Astrocyte of the cerebellum (primary cell): Measurements from ENCODE around the gene PRKAG3.
"Not testable (repeated sequence)": the region's sequence is repeated elsewhere in the genome, so short reads cannot be mapped to it uniquely, and the experiment has no call there.

Source experiments
- DNase-seq: peaks from one replicate; pipeline ENCODE4 v3.0.0-alpha.2; 2011; ENCODE audit warnings: low read depth
- H3K4me3 ChIP-seq: 2 replicates; pipeline ENCODE4 v1.5.1; 2011; ENCODE audit warnings: mild to moderate bottlenecking, low read depth, low read length, moderate library complexity
- in situ Hi-C: cut with HindIII; loops from 2 replicates; pipeline ENCODE4 v1.10.0; 2017; ENCODE audit warnings: low sequenced_read_pairs
- TF ChIP-seq, protein P1 (sequence below): IDR thresholded peaks from 2 replicates; pipeline ENCODE4 v1.5.1; 2012; ENCODE audit warnings: low read length, low read depth, moderate library complexity, mild to moderate bottlenecking; ENCODE audit errors: missing control alignments

Gene PRKAG3

DNA sequence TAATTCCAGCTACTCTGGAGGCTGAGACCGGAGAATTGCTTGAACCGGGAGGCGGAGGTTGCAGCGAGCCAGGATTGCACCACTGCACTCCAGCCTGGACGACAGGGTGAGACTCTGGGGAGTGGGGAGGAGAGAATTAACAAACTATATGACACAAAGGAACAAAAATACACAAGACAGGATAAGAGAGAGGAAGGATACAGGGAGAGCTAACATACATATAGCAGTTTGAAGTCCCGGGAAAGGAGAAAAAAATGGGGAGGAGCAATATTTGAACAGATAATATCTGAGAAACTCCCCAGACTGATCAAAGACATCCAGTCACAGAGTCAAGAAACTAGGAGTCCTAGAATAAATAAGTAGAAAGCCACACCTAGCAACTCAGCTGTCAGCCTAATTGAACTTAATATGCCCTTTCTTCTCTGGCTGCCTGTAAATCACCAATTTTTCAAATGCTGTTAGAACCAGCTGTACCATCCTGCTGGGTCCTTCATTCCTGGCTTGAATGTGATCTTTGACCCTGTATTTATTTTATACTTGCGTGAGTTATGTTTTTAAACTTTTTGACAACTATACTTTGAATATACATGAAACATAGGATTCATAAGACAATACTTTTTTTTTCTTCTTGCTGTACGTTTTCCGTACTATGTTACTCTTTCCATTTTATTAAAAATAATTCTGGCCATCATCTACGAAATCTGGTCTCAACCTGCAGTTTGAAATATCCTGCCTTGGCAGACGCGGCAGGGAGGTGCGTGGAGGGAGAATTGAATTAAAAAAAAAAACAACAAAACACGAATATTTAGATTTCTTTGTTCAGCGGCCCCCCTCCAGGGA lies 50.5 kb downstream of the PRKAG3 start:
- in situ Hi-C loops, result no loop called here
- H3K4me3 ChIP-seq, result peak overlapping the region; percentile 45
- DNase-seq, result no peak
- TF ChIP-seq, protein P1, sequence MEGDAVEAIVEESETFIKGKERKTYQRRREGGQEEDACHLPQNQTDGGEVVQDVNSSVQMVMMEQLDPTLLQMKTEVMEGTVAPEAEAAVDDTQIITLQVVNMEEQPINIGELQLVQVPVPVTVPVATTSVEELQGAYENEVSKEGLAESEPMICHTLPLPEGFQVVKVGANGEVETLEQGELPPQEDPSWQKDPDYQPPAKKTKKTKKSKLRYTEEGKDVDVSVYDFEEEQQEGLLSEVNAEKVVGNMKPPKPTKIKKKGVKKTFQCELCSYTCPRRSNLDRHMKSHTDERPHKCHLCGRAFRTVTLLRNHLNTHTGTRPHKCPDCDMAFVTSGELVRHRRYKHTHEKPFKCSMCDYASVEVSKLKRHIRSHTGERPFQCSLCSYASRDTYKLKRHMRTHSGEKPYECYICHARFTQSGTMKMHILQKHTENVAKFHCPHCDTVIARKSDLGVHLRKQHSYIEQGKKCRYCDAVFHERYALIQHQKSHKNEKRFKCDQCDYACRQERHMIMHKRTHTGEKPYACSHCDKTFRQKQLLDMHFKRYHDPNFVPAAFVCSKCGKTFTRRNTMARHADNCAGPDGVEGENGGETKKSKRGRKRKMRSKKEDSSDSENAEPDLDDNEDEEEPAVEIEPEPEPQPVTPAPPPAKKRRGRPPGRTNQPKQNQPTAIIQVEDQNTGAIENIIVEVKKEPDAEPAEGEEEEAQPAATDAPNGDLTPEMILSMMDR, result no peak

- no peak overlapping the region for H3K4me3 ChIP-seq
- no peak for DNase-seq
- TF ChIP-seq, protein P1, result no peak
- in situ Hi-C loops, result no loop called here
Measured at GRCh38 chr2:218780046-218780445, 51.6 kb downstream of the PRKAG3 start.

DNA sequence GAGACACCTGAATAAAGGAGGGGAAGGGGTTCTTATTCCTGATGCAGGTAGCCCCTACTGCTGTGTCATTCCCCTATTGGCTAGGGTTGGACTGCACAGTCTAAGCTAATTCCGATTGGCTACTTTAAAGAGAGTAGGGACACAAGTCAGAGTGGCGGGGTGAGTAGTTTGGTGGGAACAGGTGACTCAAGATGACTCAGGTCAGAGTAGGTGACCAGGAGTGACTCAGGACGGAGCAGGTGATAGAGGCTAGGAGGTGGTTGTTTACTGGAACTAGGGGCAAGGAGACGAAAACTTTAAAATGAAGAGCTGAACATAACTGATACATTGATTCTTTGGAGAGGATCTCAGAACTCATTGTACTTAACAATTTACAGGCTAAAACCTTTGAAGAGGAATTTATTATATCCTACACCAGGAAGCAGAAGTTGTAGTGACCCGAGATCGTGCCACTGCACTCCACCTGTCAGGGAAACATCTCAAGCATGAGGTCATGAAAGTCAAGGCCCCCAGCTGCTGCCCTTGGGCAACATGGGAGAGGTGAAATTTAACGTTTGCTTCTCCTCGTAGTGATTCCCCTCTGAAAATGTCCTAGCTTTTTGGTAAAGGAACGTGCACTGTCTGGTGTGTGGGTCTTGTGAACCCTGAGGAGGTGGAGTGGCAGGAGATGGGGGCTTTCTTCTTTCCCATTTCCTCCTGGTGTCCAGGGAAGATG lies 54.2 kb downstream of the PRKAG3 start:
- H3K4me3 ChIP-seq, result no peak overlapping the region
- in situ Hi-C loops, result no loop called here
- DNase-seq, result no peak
- TF ChIP-seq, protein P1, result no peak

DNA sequence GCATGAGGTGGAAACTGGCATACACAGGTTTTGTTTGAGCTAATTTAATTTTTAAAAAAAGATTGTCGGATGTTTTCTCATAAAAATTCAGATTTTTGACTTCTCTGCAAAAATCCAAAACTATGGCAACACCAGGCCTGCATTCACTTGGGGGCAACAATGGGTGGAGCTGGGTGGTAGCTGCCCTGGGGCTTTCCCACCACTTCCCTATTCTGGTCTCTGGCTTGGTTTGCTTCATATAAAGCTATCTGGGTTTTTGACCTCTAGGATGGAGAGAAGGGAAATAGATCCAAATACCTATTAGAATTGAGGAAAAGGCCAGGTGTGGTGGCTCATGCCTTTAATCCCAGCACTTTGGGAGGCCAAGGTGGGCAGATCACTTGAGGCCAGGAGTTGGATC lies 55.1 kb downstream of the PRKAG3 start:
- no peak overlapping the region for H3K4me3 ChIP-seq
- in situ Hi-C loops, result no loop called here
- TF ChIP-seq, protein P1, result no peak
- DNase-seq, result no peak

DNA sequence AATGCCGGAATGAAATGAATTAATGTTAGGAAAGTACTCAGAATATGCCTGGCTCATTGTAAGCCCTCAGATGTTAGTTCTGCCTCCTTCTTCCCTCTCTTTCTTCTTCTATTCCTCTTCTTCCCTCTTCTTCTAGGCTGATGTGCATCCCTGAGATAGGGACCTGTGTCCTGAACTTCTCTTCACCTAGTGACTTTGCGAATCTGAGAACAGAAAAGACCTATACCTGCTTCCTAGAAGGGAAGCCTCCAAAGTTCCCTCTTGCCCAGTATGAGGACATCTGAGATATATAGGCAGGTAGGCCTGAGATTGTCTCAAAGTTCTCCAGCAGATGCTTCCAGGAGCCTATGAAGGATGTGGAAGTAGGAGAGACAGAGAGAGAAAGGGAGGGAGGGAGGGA lies 57.7 kb downstream of the PRKAG3 start:
- in situ Hi-C loops, result no loop called here
- no peak overlapping the region for H3K4me3 ChIP-seq
- no peak for DNase-seq
- TF ChIP-seq, protein P1, result no peak

DNA sequence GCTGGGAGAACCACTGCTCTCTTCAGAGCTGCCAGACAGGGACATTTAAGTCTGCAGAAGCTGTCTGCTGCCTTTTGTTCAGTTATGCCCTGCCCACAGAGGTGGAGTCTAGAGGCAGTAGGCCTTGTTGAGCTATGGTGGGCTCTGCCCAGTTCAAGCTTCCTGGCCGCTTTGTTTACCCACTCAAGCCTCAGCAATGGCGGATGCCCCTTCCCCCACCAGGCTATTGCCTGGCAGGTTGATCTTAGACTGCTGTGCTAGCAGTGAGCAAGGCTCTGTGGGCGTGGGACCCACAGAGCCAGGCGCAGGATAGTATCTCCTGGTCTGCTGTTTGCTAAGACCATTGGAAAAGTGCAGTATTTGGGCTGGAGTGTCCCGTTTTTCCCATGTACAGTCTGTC lies 58.8 kb downstream of the PRKAG3 start:
- in situ Hi-C loops, H3K4me3 ChIP-seq: not testable (repeated sequence)

More for the DNA sequence above, 58.8 kb downstream of the PRKAG3 start:
- not testable (repeated sequence) for DNase-seq
